ENCODE results near the gene HMCN1.

Gene HMCN1

GRCh38 chr1:185824106-185824505 lies 89.9 kb downstream of the HMCN1 start:
- Histone ChIP-seq H3K79me2 (ENCODE audit: low read length) (no peaks in the 10 kb centered on the region), H3K4me1 (ENCODE audit: low read length) (no peaks in the 10 kb centered on the region), H3K27ac (ENCODE audit: low read length) (no peak overlapping the region), H4K20me1 (ENCODE audit: insufficient read depth, low read length) (no peaks in the 10 kb centered on the region), H3K36me3 (replicated peaks; ENCODE audit: insufficient read depth, low read length) (no peaks in the 10 kb centered on the region), H3K9ac (ENCODE audit: low read length) (no peak overlapping the region), H2AFZ (ENCODE audit: low read length) (no peak overlapping the region), H3K4me3 (ENCODE audit: low read length) (no peak overlapping the region), H3K4me2 (ENCODE audit: low read depth, low read length) (no peak overlapping the region), H3K9me2 (replicated peaks; ENCODE audit: insufficient read depth, low read length) (no peaks in the 10 kb centered on the region), H3K9me3 (replicated peaks; ENCODE audit: insufficient read depth, low read length) (no peaks in the 10 kb centered on the region), H3K27me3 (replicated peaks; ENCODE audit: insufficient read depth, low read length) (no peaks in the 10 kb centered on the region), H3F3A (ENCODE audit: insufficient read depth, low read length) (no peaks in the 10 kb centered on the region)
- DNase-seq: no peak
- TF ChIP-seq, protein P1, sequence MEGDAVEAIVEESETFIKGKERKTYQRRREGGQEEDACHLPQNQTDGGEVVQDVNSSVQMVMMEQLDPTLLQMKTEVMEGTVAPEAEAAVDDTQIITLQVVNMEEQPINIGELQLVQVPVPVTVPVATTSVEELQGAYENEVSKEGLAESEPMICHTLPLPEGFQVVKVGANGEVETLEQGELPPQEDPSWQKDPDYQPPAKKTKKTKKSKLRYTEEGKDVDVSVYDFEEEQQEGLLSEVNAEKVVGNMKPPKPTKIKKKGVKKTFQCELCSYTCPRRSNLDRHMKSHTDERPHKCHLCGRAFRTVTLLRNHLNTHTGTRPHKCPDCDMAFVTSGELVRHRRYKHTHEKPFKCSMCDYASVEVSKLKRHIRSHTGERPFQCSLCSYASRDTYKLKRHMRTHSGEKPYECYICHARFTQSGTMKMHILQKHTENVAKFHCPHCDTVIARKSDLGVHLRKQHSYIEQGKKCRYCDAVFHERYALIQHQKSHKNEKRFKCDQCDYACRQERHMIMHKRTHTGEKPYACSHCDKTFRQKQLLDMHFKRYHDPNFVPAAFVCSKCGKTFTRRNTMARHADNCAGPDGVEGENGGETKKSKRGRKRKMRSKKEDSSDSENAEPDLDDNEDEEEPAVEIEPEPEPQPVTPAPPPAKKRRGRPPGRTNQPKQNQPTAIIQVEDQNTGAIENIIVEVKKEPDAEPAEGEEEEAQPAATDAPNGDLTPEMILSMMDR (IDR thresholded peaks at IDR 0.05; ENCODE audit: low read length): no peak
- TF ChIP-seq EZH2 (optimal IDR thresholded peaks at IDR 0.05; ENCODE audit: low read depth, low read length) (no peak), EZH2phosphoT487 (IDR thresholded peaks at IDR 0.05; ENCODE audit: low read length) (no peak)

- Histone ChIP-seq H3K9me2 (replicated peaks; ENCODE audit: insufficient read depth, low read length) (no peaks in the 10 kb centered on the region), H3K9me3 (replicated peaks; ENCODE audit: insufficient read depth, low read length) (no peaks in the 10 kb centered on the region), H4K20me1 (ENCODE audit: insufficient read depth, low read length) (no peaks in the 10 kb centered on the region), H3K4me3 (ENCODE audit: low read length) (no peak overlapping the region), H3K4me2 (ENCODE audit: low read depth, low read length) (no peak overlapping the region), H3K4me1 (ENCODE audit: low read length) (no peaks in the 10 kb centered on the region), H3K9ac (ENCODE audit: low read length) (no peak overlapping the region), H3K27me3 (replicated peaks; ENCODE audit: insufficient read depth, low read length) (no peaks in the 10 kb centered on the region), H3K36me3 (replicated peaks; ENCODE audit: insufficient read depth, low read length) (no peaks in the 10 kb centered on the region), H3K79me2 (ENCODE audit: low read length) (no peaks in the 10 kb centered on the region), H3F3A (ENCODE audit: insufficient read depth, low read length) (no peaks in the 10 kb centered on the region), H2AFZ (ENCODE audit: low read length) (no peak overlapping the region), H3K27ac (ENCODE audit: low read length) (no peak overlapping the region)
- TF ChIP-seq EZH2phosphoT487 (IDR thresholded peaks at IDR 0.05; ENCODE audit: low read length) (no peak), EZH2 (optimal IDR thresholded peaks at IDR 0.05; ENCODE audit: low read depth, low read length) (no peak)
- TF ChIP-seq, protein P1 (IDR thresholded peaks at IDR 0.05; ENCODE audit: low read length): no peak
- DNase-seq: no peak
These were observed 91.4 kb downstream of the HMCN1 start for GRCh38 chr1:185825556-185825955.

DNA sequence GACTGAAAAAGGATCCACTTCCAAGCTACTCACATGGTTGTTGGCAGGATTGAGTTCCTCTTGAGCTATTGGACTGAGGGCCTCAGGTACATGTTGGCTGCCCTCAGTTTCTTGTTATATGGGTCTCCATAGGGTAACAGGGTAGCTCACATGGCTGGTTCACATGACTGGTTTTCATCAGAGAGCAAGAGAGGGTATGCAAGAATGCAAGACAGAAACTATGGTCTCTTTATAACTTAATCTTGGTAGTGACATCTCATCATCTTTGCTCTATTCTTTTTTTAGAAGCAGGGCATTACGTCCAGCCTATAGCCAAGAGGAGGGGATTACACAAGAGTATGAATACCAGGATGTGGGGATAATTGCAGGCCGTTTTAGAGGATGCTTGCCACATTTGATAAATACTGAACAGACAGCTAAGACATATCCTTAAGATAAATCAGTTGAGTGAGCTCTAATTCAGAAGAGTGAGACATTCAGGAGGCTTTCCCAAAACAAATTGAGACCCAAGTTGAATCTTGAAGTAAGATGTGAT lies 100.2 kb downstream of the HMCN1 start:
- Histone ChIP-seq H2AFZ (ENCODE audit: low read length) (no peak overlapping the region), H3K27me3 (replicated peaks; ENCODE audit: insufficient read depth, low read length) (no peaks in the 10 kb centered on the region), H3F3A (ENCODE audit: insufficient read depth, low read length) (no peaks in the 10 kb centered on the region), H4K20me1 (ENCODE audit: insufficient read depth, low read length) (no peaks in the 10 kb centered on the region), H3K4me1 (ENCODE audit: low read length) (no peaks in the 10 kb centered on the region), H3K4me2 (ENCODE audit: low read depth, low read length) (no peak overlapping the region), H3K9ac (ENCODE audit: low read length) (no peak overlapping the region), H3K79me2 (ENCODE audit: low read length) (no peaks in the 10 kb centered on the region), H3K36me3 (replicated peaks; ENCODE audit: insufficient read depth, low read length) (no peaks in the 10 kb centered on the region), H3K9me2 (replicated peaks; ENCODE audit: insufficient read depth, low read length) (no peaks in the 10 kb centered on the region), H3K9me3 (replicated peaks; ENCODE audit: insufficient read depth, low read length) (no peaks in the 10 kb centered on the region), H3K4me3 (ENCODE audit: low read length) (no peak overlapping the region), H3K27ac (ENCODE audit: low read length) (no peak overlapping the region)
- TF ChIP-seq EZH2 (optimal IDR thresholded peaks at IDR 0.05; ENCODE audit: low read depth, low read length): no peak
- TF ChIP-seq, protein P1 (IDR thresholded peaks at IDR 0.05; ENCODE audit: low read length): no peak
- TF ChIP-seq EZH2phosphoT487 (IDR thresholded peaks at IDR 0.05; ENCODE audit: low read length): no peak
- DNase-seq: no peak
